Left lung (tissue), 10 donors: ENCODE data around the gene CLEC4A. TPM values are rescaled to one million over a fixed set of nuclear protein-coding genes. Genes with fewer than 3 reads are reported as not detected.
A peak's percentile ranks its signal among the peaks of the same experiment; 100 is the strongest.

Experiments used
- ATAC-seq: fragments of 200-7000 bp; cut with Tn5 transposase; one replicate; pipeline ENCODE4 v1.9.1; 2020; ENCODE audit warnings: moderate library complexity
- DNase-seq, 4 donors: peaks; one replicate each; pipeline ENCODE4 v3.0.0-alpha.2; 2013 to 2020
- H3K27ac ChIP-seq, 2 donors: fragments of 200-600 bp; sonication (generic) in 1 of 2; one replicate each; pipeline versions ENCODE4 v1.5.0 to v1.8.0; 2020 to 2021
- H3K27me3 ChIP-seq, 2 donors: fragments of 200-600 bp; sonication (generic) in 1 of 2; one replicate each; pipeline versions ENCODE4 v1.5.0 to v1.8.0; 2020 to 2021
- H3K36me3 ChIP-seq, 2 donors: fragments of 200-600 bp; sonication (generic) in 1 of 2; one replicate each; pipeline versions ENCODE4 v1.5.0 to v1.8.0; 2020 to 2021
- H3K4me1 ChIP-seq, 2 donors: fragments of 200-600 bp; one replicate each; pipeline ENCODE4 v1.8.0; 2021
- H3K4me3 ChIP-seq, 2 donors: fragments of 200-600 bp; sonication (generic) in 1 of 2; one replicate each; pipeline versions ENCODE4 v1.5.0 to v1.8.0; 2020 to 2021; ENCODE audit warnings: mild to moderate bottlenecking in 1 of 2
- H3K9me3 ChIP-seq, 2 donors: fragments of 200-600 bp; sonication (generic) in 1 of 2; one replicate each; pipeline versions ENCODE4 v1.5.0 to v1.8.0; 2020 to 2021
- intact Hi-C, 2 donors: fragments of 100-400 bp; cut with DNase I; formaldehyde crosslinking; loops; one replicate each; pipeline versions ENCODE4 v1.11.2 to v1.14.2; 2022
- polyA plus RNA-seq, 6 donors: library from polyadenylated mRNA; unstranded; fragments of 120-200 nt; gene quantifications; one replicate each; pipeline ENCODE4 v1.2.1, GENCODE V29; 2013; ENCODE audit not compliant: insufficient read length in 6 of 6
- total RNA-seq, 2 donors: library from RNA; stranded (reverse); fragmentation: NEBNext Ultra II Directional; extraction: Animal tissue kit (Norgen Biotek cat#: 25700); gene quantifications; one replicate each; pipeline ENCODE4 v1.2.1, GENCODE V29; 2021
- TF ChIP-seq, protein P1 (sequence below), 2 donors: fragments of 200-600 bp; sonication (generic) in 1 of 2; IDR thresholded peaks; one replicate each; pipeline versions ENCODE4 v1.5.0 to v1.8.0; 2021; ENCODE audit warnings: antibody characterized with exemption in 2 of 2
- donor health status: DM: no; HTN: yes; CAD: no.
- donor health status: DM: no; HTN: no; CAD: no.

CLEC4A gene
- total and polyA plus RNA-seq, 8 donors, result 2.0 to 21.1 (median 3.2) TPM

DNA sequence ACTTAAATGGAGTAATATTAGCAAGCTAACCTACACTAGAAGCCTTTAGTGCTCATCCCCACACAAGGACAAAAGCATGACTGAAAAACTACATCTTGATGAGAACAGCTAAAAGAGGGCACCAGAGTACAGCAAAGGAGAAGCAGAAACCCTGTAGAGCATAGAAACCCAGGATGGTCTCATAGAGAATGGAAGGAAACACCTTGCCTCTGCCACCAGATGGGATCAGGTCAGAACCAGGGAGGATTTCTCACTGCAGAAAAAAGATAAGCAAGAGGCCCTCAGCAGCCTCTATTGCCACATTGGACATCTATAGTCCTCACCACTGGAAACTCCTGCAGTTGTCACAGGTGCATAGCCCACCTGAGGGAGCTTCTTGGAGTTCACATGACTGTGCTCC, 19.8 kb downstream of the CLEC4A start:
- H3K9me3 ChIP-seq, result peaks cover 0 to 14% of the 10 kb centered on the region in 2 donors
- H3K27ac ChIP-seq, result no peak overlapping the region
- DNase-seq, result no peak
- H3K4me1 ChIP-seq, result no peaks in the 10 kb centered on the region
- intact Hi-C loops, result no loop called here
- ATAC-seq, result no peak
- TF ChIP-seq, protein P1, sequence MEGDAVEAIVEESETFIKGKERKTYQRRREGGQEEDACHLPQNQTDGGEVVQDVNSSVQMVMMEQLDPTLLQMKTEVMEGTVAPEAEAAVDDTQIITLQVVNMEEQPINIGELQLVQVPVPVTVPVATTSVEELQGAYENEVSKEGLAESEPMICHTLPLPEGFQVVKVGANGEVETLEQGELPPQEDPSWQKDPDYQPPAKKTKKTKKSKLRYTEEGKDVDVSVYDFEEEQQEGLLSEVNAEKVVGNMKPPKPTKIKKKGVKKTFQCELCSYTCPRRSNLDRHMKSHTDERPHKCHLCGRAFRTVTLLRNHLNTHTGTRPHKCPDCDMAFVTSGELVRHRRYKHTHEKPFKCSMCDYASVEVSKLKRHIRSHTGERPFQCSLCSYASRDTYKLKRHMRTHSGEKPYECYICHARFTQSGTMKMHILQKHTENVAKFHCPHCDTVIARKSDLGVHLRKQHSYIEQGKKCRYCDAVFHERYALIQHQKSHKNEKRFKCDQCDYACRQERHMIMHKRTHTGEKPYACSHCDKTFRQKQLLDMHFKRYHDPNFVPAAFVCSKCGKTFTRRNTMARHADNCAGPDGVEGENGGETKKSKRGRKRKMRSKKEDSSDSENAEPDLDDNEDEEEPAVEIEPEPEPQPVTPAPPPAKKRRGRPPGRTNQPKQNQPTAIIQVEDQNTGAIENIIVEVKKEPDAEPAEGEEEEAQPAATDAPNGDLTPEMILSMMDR (IDR thresholded peaks at IDR 0.05), result no peak
- H3K4me3 ChIP-seq, result no peak overlapping the region
- H3K36me3 ChIP-seq, result peaks cover 0 to 22% of the 10 kb centered on the region in 2 donors
- H3K27me3 ChIP-seq, result no peaks in the 10 kb centered on the region

DNA sequence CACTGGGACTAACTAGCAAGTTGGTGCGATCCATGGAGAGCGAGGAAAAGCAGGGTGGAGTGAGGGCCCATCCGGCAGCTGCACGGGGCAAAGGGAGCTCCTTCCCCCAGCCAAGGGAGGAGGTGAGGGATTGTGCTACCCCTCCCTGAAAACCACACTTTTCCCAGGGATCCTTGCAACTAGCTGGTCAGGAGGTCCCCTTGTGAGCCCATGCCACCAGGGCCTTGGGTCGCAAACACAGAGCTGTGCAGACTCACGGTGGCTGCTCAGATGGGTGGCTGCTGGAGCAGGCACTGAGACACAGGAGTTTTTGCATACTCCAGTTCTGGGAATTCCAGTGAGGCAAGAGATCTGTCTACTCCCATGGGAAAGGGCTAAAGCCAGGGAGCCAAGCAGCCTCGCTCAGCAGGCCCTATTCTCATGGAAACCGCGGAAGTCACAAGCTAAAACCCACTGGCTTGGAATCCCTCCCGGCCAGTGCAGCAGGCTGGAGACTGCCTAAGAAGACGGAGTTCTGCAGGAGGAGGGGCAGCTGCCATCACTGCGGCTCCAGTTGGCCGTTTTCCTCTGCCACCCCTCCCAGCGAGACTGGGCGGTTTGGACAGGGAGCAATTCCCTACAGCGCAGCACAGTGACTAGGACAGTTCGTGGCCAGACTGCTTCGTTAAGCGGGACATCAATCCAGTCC, 22.5 kb downstream of the CLEC4A start:
- H3K4me3 ChIP-seq, result no peak overlapping the region
- H3K9me3 ChIP-seq, result peaks cover 0 to 12% of the 10 kb centered on the region in 2 donors
- ATAC-seq (peak; percentile 91), DNase-seq (peak; percentile 70 to 80 (median 74))
- H3K27me3 ChIP-seq, result no peaks in the 10 kb centered on the region
- H3K36me3 ChIP-seq, result peaks cover 0 to 8% of the 10 kb centered on the region in 2 donors
- H3K27ac ChIP-seq, result peak overlapping the region; percentile 48
- intact Hi-C loops, result no loop called here
- TF ChIP-seq, protein P1 (IDR thresholded peaks at IDR 0.05), result no peak
- H3K4me1 ChIP-seq, result no peaks in the 10 kb centered on the region

DNA sequence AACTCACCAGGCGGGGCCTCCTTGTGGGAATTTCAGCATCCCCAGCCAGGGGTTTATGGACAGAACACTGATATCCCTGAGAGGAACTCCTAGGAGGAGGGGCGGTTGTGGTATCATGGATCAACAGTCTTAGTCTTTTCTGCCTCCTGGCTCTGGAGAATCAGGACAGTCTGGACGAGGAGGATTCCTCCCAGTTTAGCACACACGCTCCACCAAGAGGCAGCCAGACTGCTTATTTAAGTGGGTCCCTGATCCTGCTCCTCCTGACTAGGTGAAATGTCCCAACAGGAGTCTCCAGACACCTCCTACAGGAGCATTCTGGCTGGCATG, 23.0 kb downstream of the CLEC4A start:
- intact Hi-C loops, result no loop called here
- H3K4me1 ChIP-seq, result no peaks in the 10 kb centered on the region
- no peak for ATAC-seq
- H3K36me3 ChIP-seq, result peaks cover 0 to 3% of the 10 kb centered on the region in 2 donors
- H3K4me3 ChIP-seq, result no peak overlapping the region
- no peaks in the 10 kb centered on the region for H3K27me3 ChIP-seq
- TF ChIP-seq, protein P1 (IDR thresholded peaks at IDR 0.05), result no peak
- no peak for DNase-seq
- peaks cover 0 to 7% of the 10 kb centered on the region in 2 donors for H3K9me3 ChIP-seq
- peak overlapping the region; percentile 36 to 48 for H3K27ac ChIP-seq

DNA sequence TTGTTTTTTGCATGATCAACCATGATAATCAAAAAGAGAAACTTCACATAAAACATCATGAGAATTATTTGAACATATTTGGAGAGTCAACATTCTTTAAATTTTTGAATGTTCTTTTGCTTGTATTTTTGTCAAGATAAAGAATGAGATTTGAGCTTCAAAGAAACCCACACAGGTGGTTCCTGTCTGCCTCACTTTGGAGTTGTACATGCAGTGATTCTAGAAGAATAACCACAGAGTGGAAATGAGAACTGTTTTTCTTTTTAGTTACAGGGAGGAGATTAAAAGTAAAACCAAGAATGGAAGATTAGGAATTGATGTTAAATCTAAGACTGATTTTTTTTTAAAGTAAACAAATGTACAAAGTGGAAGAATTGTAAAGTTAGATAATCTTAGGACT, 31.1 kb downstream of the CLEC4A start:
- intact Hi-C loops, result no loop called here
- Histone ChIP-seq H3K4me3 (no peak overlapping the region), H3K4me1 (peaks cover 0 to 24% of the 10 kb centered on the region in 2 donors), H3K27me3 (no peaks in the 10 kb centered on the region), H3K36me3 (no peaks in the 10 kb centered on the region), H3K27ac (peak overlapping the region in 1 of 2 donors; percentile 1), H3K9me3 (no peaks in the 10 kb centered on the region)
- DNase-seq (peak in 1 of 4 donors; percentile 18), ATAC-seq (no peak)
- TF ChIP-seq, protein P1 (IDR thresholded peaks at IDR 0.05), result no peak

DNA sequence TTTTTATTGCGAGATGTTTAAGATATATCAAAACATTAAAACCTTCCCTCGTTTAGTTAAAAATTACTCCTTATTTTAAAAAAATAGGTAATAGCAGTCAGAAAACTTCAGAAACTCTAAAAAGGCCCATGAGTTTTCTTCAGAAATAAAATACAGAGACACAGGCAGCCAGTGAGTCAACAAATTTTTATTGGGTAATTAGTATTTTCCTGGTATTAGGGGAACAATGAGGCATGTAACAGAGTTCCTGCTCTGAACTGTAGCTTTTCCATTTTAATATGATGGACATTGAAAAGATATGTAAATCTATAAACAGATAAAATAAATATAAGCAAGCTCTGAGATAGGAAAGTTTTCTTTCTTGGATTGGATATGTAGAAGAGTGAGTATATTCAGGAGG, 33.0 kb downstream of the CLEC4A start:
- Histone ChIP-seq H3K9me3 (no peaks in the 10 kb centered on the region), H3K4me3 (no peak overlapping the region), H3K27me3 (no peaks in the 10 kb centered on the region), H3K4me1 (peaks cover 0 to 24% of the 10 kb centered on the region in 2 donors), H3K36me3 (no peaks in the 10 kb centered on the region), H3K27ac (peak overlapping the region; percentile 58 to 84)
- ATAC-seq (no peak), DNase-seq (no peak)
- TF ChIP-seq, protein P1 (IDR thresholded peaks at IDR 0.05), result no peak
- intact Hi-C loops, result no loop called here
